H9 (cell line): Measurements from ENCODE around the gene ATG7. TPM values are rescaled to one million over a fixed set of nuclear protein-coding genes. Genes with fewer than 3 reads are reported as not detected.

Experiments used
- DNase-seq: peaks from one replicate; pipeline ENCODE4 v3.0.0-alpha.2; 2017
- H2AFZ ChIP-seq: one replicate; pipeline ENCODE4 v1.6.1; 2013; ENCODE audit warnings: mild to moderate bottlenecking, low read length, control low read depth, moderate library complexity
- H2AK5ac ChIP-seq: 2 replicates; pipeline ENCODE4 v1.6.1; 2013; ENCODE audit warnings: low read length, control low read depth, mixed read lengths; ENCODE audit not compliant: insufficient read length
- H2BK120ac ChIP-seq: one replicate; pipeline ENCODE4 v1.6.1; 2013; ENCODE audit warnings: low read depth, mild to moderate bottlenecking, low read length, control low read depth, inconsistent platforms; ENCODE audit not compliant: poor library complexity, severe bottlenecking
- H2BK12ac ChIP-seq: 2 replicates; pipeline ENCODE4 v1.6.1; 2013; ENCODE audit warnings: low read length, control low read depth, mixed read lengths, low read depth; ENCODE audit not compliant: insufficient read length
- H2BK15ac ChIP-seq: 2 replicates; pipeline ENCODE4 v1.6.1; 2013; ENCODE audit warnings: low read depth, low read length, control low read depth
- H2BK20ac ChIP-seq: one replicate; pipeline ENCODE4 v1.6.1; 2013; ENCODE audit warnings: low read depth, mild to moderate bottlenecking, low read length, control low read depth, inconsistent platforms; ENCODE audit not compliant: poor library complexity, severe bottlenecking
- H2BK5ac ChIP-seq: 2 replicates; pipeline ENCODE4 v1.6.1; 2013; ENCODE audit warnings: low read length, control low read depth, mixed read lengths; ENCODE audit not compliant: insufficient read length
- H3K14ac ChIP-seq: 2 replicates; pipeline ENCODE4 v1.6.1; 2013; ENCODE audit warnings: low read length, control low read depth; ENCODE audit not compliant: insufficient read depth
- H3K18ac ChIP-seq: 2 replicates; pipeline ENCODE4 v1.6.1; 2013; ENCODE audit warnings: low read depth, mild to moderate bottlenecking, mixed read lengths, low read length, control low read depth; ENCODE audit not compliant: insufficient read length
- H3K23ac ChIP-seq: 2 replicates; pipeline ENCODE4 v1.6.1; 2013; ENCODE audit warnings: low read length, control low read depth, mixed read lengths, low read depth; ENCODE audit not compliant: insufficient read length
- H3K23me2 ChIP-seq: 2 replicates; pipeline ENCODE4 v1.6.1; 2013; ENCODE audit warnings: low read depth, mild to moderate bottlenecking, mixed read lengths, low read length, control low read depth; ENCODE audit not compliant: insufficient read length, poor library complexity, severe bottlenecking
- H3K27ac ChIP-seq: 2 replicates; pipeline ENCODE4 v1.5.1; 2013; ENCODE audit warnings: low read length, control low read depth, mixed read lengths, low read depth; ENCODE audit not compliant: insufficient read length
- H3K27me3 ChIP-seq: 2 replicates; pipeline ENCODE4 v1.6.1; 2013; ENCODE audit warnings: low read length, control low read depth, inconsistent platforms; ENCODE audit not compliant: insufficient read depth
- H3K4ac ChIP-seq: 2 replicates; pipeline ENCODE4 v1.6.1; 2013; ENCODE audit warnings: low read depth, mild to moderate bottlenecking, control low read depth, inconsistent platforms, low read length, moderate library complexity
- H3K4me1 ChIP-seq: 2 replicates; pipeline ENCODE4 v1.6.1; 2013; ENCODE audit warnings: low read length, control low read depth, inconsistent platforms; ENCODE audit not compliant: insufficient read depth
- H3K4me2 ChIP-seq: 2 replicates; pipeline ENCODE4 v1.6.1; 2013; ENCODE audit warnings: low read length, control low read depth, mixed read lengths; ENCODE audit not compliant: insufficient read length, insufficient read depth
- H3K56ac ChIP-seq: 2 replicates; pipeline ENCODE4 v1.6.1; 2013; ENCODE audit warnings: low read depth, mild to moderate bottlenecking, mixed read lengths, low read length, control low read depth; ENCODE audit not compliant: insufficient read length
- H3K79me1 ChIP-seq: 2 replicates; pipeline ENCODE4 v1.6.1; 2013; ENCODE audit warnings: low read depth, mild to moderate bottlenecking, moderate library complexity, low read length, control low read depth, inconsistent platforms; ENCODE audit not compliant: insufficient read depth, poor library complexity, severe bottlenecking
- H3K79me2 ChIP-seq: 2 replicates; pipeline ENCODE4 v1.6.1; 2013; ENCODE audit warnings: low read length, control low read depth, inconsistent platforms; ENCODE audit not compliant: insufficient read depth
- H3K9ac ChIP-seq: 2 replicates; pipeline ENCODE4 v1.6.1; 2013; ENCODE audit warnings: low read length, control low read depth, mixed read lengths; ENCODE audit not compliant: insufficient read length; ENCODE audit errors: extremely low read depth
- H3K9me3 ChIP-seq: one replicate; pipeline ENCODE4 v1.6.1; 2013; ENCODE audit warnings: low read depth, low read length, inconsistent platforms; ENCODE audit not compliant: control insufficient read depth
- H3T11ph ChIP-seq: one replicate; pipeline ENCODE4 v1.6.1; 2013; ENCODE audit warnings: mild to moderate bottlenecking, low read length, control low read depth, inconsistent platforms
- H4K20me1 ChIP-seq: one replicate; pipeline ENCODE4 v1.6.1; 2013; ENCODE audit not compliant: control insufficient read depth, insufficient read length, insufficient read depth
- H4K5ac ChIP-seq: 2 replicates; pipeline ENCODE4 v1.6.1; 2013; ENCODE audit warnings: low read depth, mild to moderate bottlenecking, mixed read lengths, low read length, control low read depth; ENCODE audit not compliant: insufficient read length
- H4K8ac ChIP-seq: replicated peaks from 2 replicates; pipeline ENCODE4 v1.6.1; 2013; ENCODE audit warnings: low read length, control low read depth, mixed read lengths, low read depth; ENCODE audit not compliant: insufficient read length
- H4K91ac ChIP-seq: 2 replicates; pipeline ENCODE4 v1.6.1; 2013; ENCODE audit warnings: low read depth, mild to moderate bottlenecking, moderate library complexity, mixed read lengths, low read length, control low read depth; ENCODE audit not compliant: insufficient read length
- H3K27ac Mint-ChIP-seq, 3 experiments: 2 replicates in 2 of 3; 3 replicates in 1 of 3; pipeline ENCODE4 v1.8.0; 2020 to 2021; ENCODE audit warnings: mixed read lengths in 3 of 3, mild to moderate bottlenecking in 1 of 3, moderate library complexity in 1 of 3
- H3K27me3 Mint-ChIP-seq: 2 replicates; pipeline ENCODE4 v1.8.0; 2021; ENCODE audit warnings: low read depth, mild to moderate bottlenecking, moderate library complexity, mixed read lengths
- H3K36me3 Mint-ChIP-seq, 3 experiments: 2 replicates in 2 of 3; 3 replicates in 1 of 3; pipeline ENCODE4 v1.8.0; 2020 to 2021; ENCODE audit warnings: low read depth in 3 of 3, mixed read lengths in 3 of 3; ENCODE audit not compliant: insufficient read depth in 1 of 3
- H3K4me1 Mint-ChIP-seq, 2 experiments: 2 replicates each; pipeline ENCODE4 v1.8.0; 2020; ENCODE audit warnings: mixed read lengths in 2 of 2
- H3K4me3 Mint-ChIP-seq, 2 experiments: 2 replicates in 1 of 2; 3 replicates in 1 of 2; pipeline ENCODE4 v1.8.0; 2020 to 2021; ENCODE audit warnings: mild to moderate bottlenecking in 2 of 2, mixed read lengths in 2 of 2, moderate library complexity in 1 of 2
- H3K9me3 Mint-ChIP-seq, 2 experiments: 2 replicates in 1 of 2; 3 replicates in 1 of 2; pipeline ENCODE4 v1.8.0; 2020; ENCODE audit warnings: mild to moderate bottlenecking in 2 of 2, mixed read lengths in 2 of 2, moderate library complexity in 1 of 2
- CTCF ChIP-seq: fragments of 200-600 bp; sonication (generic); conservative IDR thresholded peaks from 3 replicates; pipeline ENCODE4 v1.8.0; 2021; ENCODE audit warnings: antibody characterized with exemption, mild to moderate bottlenecking
- WGBS: extraction: QIAGEN DNeasy Blood & Tissue Kit; methylation state at CpG from one replicate; pipeline ENCODE4 v1.1.7; 2013; ENCODE audit warnings: missing lambda C conversion rate, low lambda C conversion rate, mixed read lengths; ENCODE audit not compliant: insufficient read length; ENCODE audit errors: extremely low coverage; 5-methylcytosine and 5-hydroxymethylcytosine counted together
- total RNA-seq: library from RNA; stranded (reverse); gene quantifications from 2 replicates; pipeline ENCODE4 v1.2.1, GENCODE V29; 2021

The ATG7 gene
- total RNA-seq, 1 experiment from 2014 or later: 17.9 TPM

GRCh38 chr3:11364181-11364580, 92.0 kb downstream of the ATG7 start:
- WGBS: no CpG with 5 or more reads among the region's 2 CpGs
- no peak for DNase-seq
- no peak overlapping the region for H2BK5ac ChIP-seq

More at GRCh38 chr3:11364181-11364580, 92.0 kb downstream of the ATG7 start:
- Histone ChIP-seq H4K20me1 (no peaks in the 10 kb centered on the region), H2AK5ac (no peak overlapping the region), H3K18ac (no peak overlapping the region), H2BK15ac (no peak overlapping the region), H3K9ac (no peak overlapping the region), H2BK20ac (no peak overlapping the region), H3K4me2 (no peak overlapping the region), H3K27me3 (no peaks in the 10 kb centered on the region), H4K8ac (no peak overlapping the region), H3K14ac (no peak overlapping the region), H3K4me1 (no peaks in the 10 kb centered on the region), H3K23ac (no peak overlapping the region), H3K23me2 (no peaks in the 10 kb centered on the region), H3K79me2 (no peaks in the 10 kb centered on the region), H2BK12ac (no peak overlapping the region), H3K9me3 (no peaks in the 10 kb centered on the region), H3K79me1 (no peaks in the 10 kb centered on the region), H3K56ac (no peak overlapping the region), H2AFZ (no peak overlapping the region), H4K91ac (no peak overlapping the region), H3T11ph (no peak overlapping the region), H3K4ac (no peak overlapping the region), H3K27ac (no peak overlapping the region), H4K5ac (no peak overlapping the region), H2BK120ac (no peak overlapping the region)
- H3K4me3 Mint-ChIP-seq: no peak overlapping the region
- TF ChIP-seq CTCF: no peak
- H3K27ac Mint-ChIP-seq: no peak overlapping the region
- H3K9me3 Mint-ChIP-seq: no peaks in the 10 kb centered on the region
- peaks cover 12 to 20% of the 10 kb centered on the region in 2 experiments for H3K4me1 Mint-ChIP-seq
- H3K36me3 Mint-ChIP-seq: peaks cover 1 to 26% (median 16%) of the 10 kb centered on the region in 3 experiments; a peak in 5 of 7 replicates
- H3K27me3 Mint-ChIP-seq: no peaks in the 10 kb centered on the region
